Transverse colon (tissue), 4 donors: Measurements from ENCODE around the gene PIM3. TPM values are rescaled to one million over a fixed set of nuclear protein-coding genes. Genes with fewer than 3 reads are reported as not detected.

Experiments
- DNase-seq: peaks from one replicate; pipeline ENCODE4 v3.0.0-alpha.2; 2019
- H3K27ac ChIP-seq, 4 donors: fragments of 200-600 bp; sonication (generic); 2 replicates each; pipeline ENCODE4 v1.5.1; 2016 to 2018; ENCODE audit warnings: inconsistent platforms in 4 of 4
- H3K27me3 ChIP-seq: fragments of 200-600 bp; sonication (generic); 2 replicates; pipeline ENCODE4 v1.5.1; 2017; ENCODE audit warnings: inconsistent platforms
- H3K36me3 ChIP-seq, 4 donors: fragments of 200-600 bp; sonication (generic); 2 replicates each; pipeline ENCODE4 v1.5.1; 2017 to 2019; ENCODE audit warnings: inconsistent platforms in 4 of 4
- H3K4me1 ChIP-seq, 4 donors: fragments of 200-600 bp; sonication (generic); 2 replicates each; pipeline ENCODE4 v1.5.1; 2017 to 2020; ENCODE audit warnings: inconsistent platforms in 4 of 4
- H3K4me3 ChIP-seq, 4 donors: fragments of 200-600 bp; sonication (generic); 1 replicate in 1 of 4; 2 replicates in 3 of 4; pipeline versions ENCODE4 v1.5.1 to v1.6.1; 2017 to 2019; ENCODE audit warnings: inconsistent platforms in 4 of 4
- H3K9me3 ChIP-seq, 2 donors: fragments of 200-600 bp; sonication (generic); 2 replicates each; pipeline ENCODE4 v1.5.1; 2017 to 2019; ENCODE audit warnings: inconsistent platforms in 2 of 2
- CTCF ChIP-seq, 5 experiments: fragments of 200-600 bp in 3 of 5; fragments of 450-650 bp in 2 of 5; sonication (generic) in 3 of 5; IDR thresholded peaks; 1 replicate in 2 of 5; 2 replicates in 3 of 5; pipeline ENCODE4 v1.5.1; 2016 to 2017; ENCODE audit warnings: antibody characterized with exemption in 5 of 5, inconsistent platforms in 3 of 5, mild to moderate bottlenecking in 2 of 5, moderate library complexity in 1 of 5
- EP300 ChIP-seq: sonication (generic); formaldehyde crosslinking; IDR thresholded peaks from one replicate; pipeline ENCODE4 v1.6.1; 2017; ENCODE audit warnings: antibody characterized with exemption, low read depth
- POLR2A ChIP-seq: fragments of 450-650 bp; IDR thresholded peaks from one replicate; pipeline ENCODE4 v1.6.1; 2016; ENCODE audit warnings: antibody characterized with exemption, mild to moderate bottlenecking, moderate library complexity
- POLR2AphosphoS5 ChIP-seq, 3 donors: sonication (generic); formaldehyde crosslinking; IDR thresholded peaks; one replicate each; pipeline ENCODE4 v1.6.1; 2016; ENCODE audit warnings: antibody characterized with exemption in 3 of 3
- WGBS, 2 donors: methylation state at CpG; one replicate each; pipeline ENCODE4 v1.1.5; 2018; ENCODE audit warnings: low coverage in 1 of 2; 5-methylcytosine and 5-hydroxymethylcytosine counted together
- in situ Hi-C, 4 donors: fragments of 200-750 bp; cut with MboI; loops; one replicate each; pipeline versions ENCODE4 v1.15.0 to v1.15.1; 2017; ENCODE audit warnings: low sequenced_read_pairs in 3 of 4, low pct_ligation_motif_present in 1 of 4, low pct_unique_long_range_greater_than_20kb in 1 of 4
- intact Hi-C: fragments of 100-400 bp; cut with DNase I; formaldehyde crosslinking; loops from one replicate; pipeline ENCODE4 v1.15.1; 2023; ENCODE audit warnings: low total_unique reads
- total RNA-seq, 4 donors: library from RNA; depleted of rRNA; stranded (reverse); fragments of >200 nt; gene quantifications; one replicate each; pipeline ENCODE4 v1.1.0, GENCODE V29; 2016

Gene PIM3
- total RNA-seq, 4 donors from 2014 or later, result 115 to 290 (median 147) TPM

- TF ChIP-seq EP300, result no peak
- TF ChIP-seq POLR2AphosphoS5 (IDR thresholded peaks at IDR 0.05), result no peak
- no peak for TF ChIP-seq CTCF (IDR thresholded peaks at IDR 0.05)
- TF ChIP-seq POLR2A, result no peak
- H3K36me3 ChIP-seq, result peaks cover 0 to 5% (median 2%) of the 10 kb centered on the region in 4 donors
- H3K27me3 ChIP-seq, result no peaks in the 10 kb centered on the region
- intact Hi-C loops (no loop called here), in situ Hi-C loops (loop anchor here in 1 of 4 donors (10.0 kb wide), 1 partner anchor 139 kb away; no protein-coding TSS in a partner anchor)
- no peak overlapping the region for H3K4me3 ChIP-seq
- H3K4me1 ChIP-seq, result peaks cover 10 to 18% (median 14%) of the 10 kb centered on the region in 4 donors
- DNase-seq, result no peak
- H3K9me3 ChIP-seq, result no peaks in the 10 kb centered on the region
- 83 to 91% methylated on average over 2 to 12 of the region's 12 CpGs for WGBS, 2 donors
- H3K27ac ChIP-seq, result no peak overlapping the region
Observed at GRCh38 chr22:49914256-49914655, 46.3 kb upstream of the PIM3 start.

DNA sequence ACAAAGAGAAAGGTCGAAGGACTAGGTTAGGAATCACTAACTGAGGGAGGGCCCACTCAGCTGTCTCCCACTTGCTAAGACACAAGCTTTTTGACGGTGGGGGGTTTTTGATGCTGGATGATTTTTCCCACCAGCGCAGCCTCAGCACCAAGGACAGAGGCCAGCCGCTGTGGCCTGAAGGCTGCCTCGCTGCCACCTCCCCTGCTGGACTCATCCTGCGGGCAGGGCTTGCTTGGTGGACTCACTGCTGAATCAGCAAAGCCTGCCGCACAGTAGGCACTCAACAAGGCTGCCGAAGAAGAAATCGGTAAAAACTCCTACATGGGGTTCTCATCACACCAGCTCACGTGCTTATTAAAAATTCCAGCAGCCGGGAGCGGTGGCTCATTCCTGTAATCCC lies 45.0 kb upstream of the PIM3 start:
- no peak for DNase-seq
- intact Hi-C loops, result no loop called here
- H3K4me1 ChIP-seq, result peaks cover 12 to 23% (median 19%) of the 10 kb centered on the region in 4 donors

DNA sequence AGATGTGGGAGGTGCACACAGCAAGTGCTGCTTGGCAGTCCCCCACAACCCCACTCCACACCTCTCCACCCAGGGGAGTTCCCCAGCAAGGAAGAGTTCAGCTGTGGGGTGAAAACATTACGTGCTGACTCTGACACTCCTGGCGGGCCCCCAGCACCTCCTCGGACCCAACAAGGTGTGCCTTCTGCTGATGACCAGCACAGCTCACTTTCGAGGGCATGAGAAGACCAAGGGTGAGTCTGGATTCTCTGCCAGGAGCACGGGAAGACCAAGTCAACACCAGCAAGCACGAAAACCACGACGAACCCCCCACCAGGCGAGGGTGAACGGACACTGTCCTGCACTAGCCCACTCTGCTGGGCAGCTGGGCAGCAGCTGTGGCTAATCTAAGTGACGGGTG lies 43.7 kb upstream of the PIM3 start:
- no peaks in the 10 kb centered on the region for H3K27me3 ChIP-seq
- WGBS, 2 donors, result 71 to 87% methylated on average over 3 to 11 of the region's 11 CpGs
- DNase-seq, result no peak
- intact Hi-C loops (no loop called here), in situ Hi-C loops (loop anchor here in 1 of 4 donors (10.0 kb wide), 1 partner anchor 142 kb away; no protein-coding TSS in a partner anchor)
- H3K9me3 ChIP-seq, result no peaks in the 10 kb centered on the region
- peak overlapping the region in 1 of 4 donors; percentile 89 for H3K4me3 ChIP-seq
- peaks cover 12 to 23% (median 19%) of the 10 kb centered on the region in 4 donors for H3K4me1 ChIP-seq
- no peak overlapping the region for H3K27ac ChIP-seq
- TF ChIP-seq POLR2AphosphoS5 (IDR thresholded peaks at IDR 0.05), result no peak
- TF ChIP-seq CTCF (IDR thresholded peaks at IDR 0.05), result no peak
- no peak for TF ChIP-seq EP300
- no peak for TF ChIP-seq POLR2A
- H3K36me3 ChIP-seq, result peaks cover 0 to 5% (median 2%) of the 10 kb centered on the region in 4 donors

More for the DNA sequence above, 45.0 kb upstream of the PIM3 start:
- TF ChIP-seq POLR2A, result no peak
- no peak for TF ChIP-seq CTCF (IDR thresholded peaks at IDR 0.05)
- TF ChIP-seq EP300, result no peak
- TF ChIP-seq POLR2AphosphoS5 (IDR thresholded peaks at IDR 0.05), result no peak
- no peaks in the 10 kb centered on the region for H3K9me3 ChIP-seq
- H3K4me3 ChIP-seq, result no peak overlapping the region
- 87% methylated on average over 12 of the region's 12 CpGs; no CpG with 5 or more reads in 1 of the 2 donors for WGBS, 2 donors
- in situ Hi-C loops, result loop anchor here in 1 of 4 donors (10.0 kb wide), 1 partner anchor 141 kb away; no protein-coding TSS in a partner anchor
- peaks cover 0 to 5% (median 2%) of the 10 kb centered on the region in 4 donors for H3K36me3 ChIP-seq
- no peak overlapping the region for H3K27ac ChIP-seq
- H3K27me3 ChIP-seq, result no peaks in the 10 kb centered on the region

DNA sequence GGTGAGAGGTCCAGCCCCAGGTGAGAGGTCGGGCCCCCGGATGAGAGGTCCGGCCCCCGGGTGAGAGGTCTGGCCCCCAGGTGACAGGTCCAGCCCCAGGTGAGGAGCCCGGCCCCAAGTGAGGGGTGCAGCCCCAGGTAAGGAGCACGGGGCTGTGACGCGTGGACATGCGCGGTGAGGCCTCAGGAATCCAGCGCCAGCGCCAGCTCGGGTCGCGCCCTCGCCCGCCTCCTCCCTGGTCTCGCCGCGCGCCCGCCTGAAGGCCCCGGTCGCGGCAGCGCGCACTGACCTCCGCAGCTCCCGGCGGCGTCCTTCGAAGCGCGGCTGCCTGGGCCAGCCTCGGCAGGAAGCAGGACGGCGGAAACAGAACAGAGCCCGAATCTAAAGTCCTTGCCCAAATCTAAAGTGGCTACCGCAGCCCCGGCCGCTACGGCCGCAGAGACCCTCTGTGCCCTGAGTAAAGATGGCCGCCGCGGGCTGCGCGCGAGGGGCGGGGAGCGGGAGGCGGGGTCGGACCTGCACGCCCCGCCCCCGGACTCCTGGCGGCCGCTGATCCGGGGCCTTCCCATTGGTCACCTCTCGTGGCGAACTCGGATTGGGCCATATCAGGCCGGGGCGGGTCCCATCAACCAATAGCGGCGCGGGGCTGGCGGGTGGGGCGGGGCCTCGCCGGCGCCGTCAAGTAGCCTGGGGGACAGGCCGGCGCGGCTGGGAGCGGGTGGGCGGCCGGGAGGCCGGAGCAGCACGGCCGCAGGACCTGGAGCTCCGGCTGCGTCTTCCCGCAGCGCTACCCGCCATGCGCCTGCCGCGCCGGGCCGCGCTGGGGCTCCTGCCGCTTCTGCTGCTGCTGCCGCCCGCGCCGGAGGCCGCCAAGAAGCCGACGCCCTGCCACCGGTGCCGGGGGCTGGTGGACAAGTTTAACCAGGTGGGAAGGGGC lies 42.3 kb upstream of the PIM3 start, which contains the start of the genes ALG12 and CRELD2:
ALG12 (minus strand) TSS at position 465 of the 937 bp plus-strand sequence. CDS start 4,673 bp downstream, outside the sequence.
CRELD2 (plus strand) TSS at position 661 of the 937 bp plus-strand sequence; CDS start at position 797, 136 bp downstream.
- in situ Hi-C loops (loop anchor here in 1 of 4 donors (10.0 kb wide), 1 partner anchor 143 kb away; no protein-coding TSS in a partner anchor), intact Hi-C loops (no loop called here)
- TF ChIP-seq POLR2A, result peak; percentile 63
- peak in 2 of 3 donors; percentile 57 to 71 for TF ChIP-seq POLR2AphosphoS5 (IDR thresholded peaks at IDR 0.05)
- no peak for TF ChIP-seq EP300
- peak within 1 kb of the TSS; percentile 69 to 89 (median 76) for H3K4me3 ChIP-seq
- H3K27me3 ChIP-seq, result no peaks in the 10 kb centered on the region
- H3K27ac ChIP-seq, result peak within 1 kb of the TSS; percentile 94 to 97 (median 95)
- WGBS, 2 donors, result 1% methylated on average over 29 of the region's 103 CpGs; no CpG with 5 or more reads in 1 of the 2 donors
- H3K4me1 ChIP-seq, result peaks cover 12 to 23% (median 19%) of the 10 kb centered on the region in 4 donors
- H3K9me3 ChIP-seq, result no peaks in the 10 kb centered on the region
- H3K36me3 ChIP-seq, result peaks cover 0 to 4% (median 1%) of the 10 kb centered on the region in 4 donors
- peak; percentile 98 for DNase-seq
